Tibial nerve (tissue), 4 donors: ENCODE data around the gene IMPDH1. TPM values are rescaled to one million over a fixed set of nuclear protein-coding genes. Genes with fewer than 3 reads are reported as not detected.

Experiments
- DNase-seq, 2 donors: peaks; one replicate each; pipeline ENCODE4 v3.0.0-alpha.2; 2019; ENCODE audit warnings: low spot score in 2 of 2
- H3K27ac ChIP-seq, 4 donors: fragments of 200-600 bp; sonication (generic) in 3 of 4; one replicate each; pipeline ENCODE4 v1.5.1; 2017 to 2019; ENCODE audit warnings: mild to moderate bottlenecking in 1 of 4
- H3K27me3 ChIP-seq, 2 donors: fragments of 200-600 bp; sonication (generic) in 1 of 2; one replicate each; pipeline versions ENCODE4 v1.5.1 to v1.6.0; 2017 to 2019
- H3K36me3 ChIP-seq, 3 donors: fragments of 200-600 bp; sonication (generic); one replicate each; pipeline ENCODE4 v1.5.1; 2018 to 2019
- H3K4me1 ChIP-seq, 4 donors: fragments of 200-600 bp; sonication (generic) in 3 of 4; one replicate each; pipeline ENCODE4 v1.5.1; 2017 to 2019
- H3K4me3 ChIP-seq, 4 donors: fragments of 200-600 bp; sonication (generic) in 3 of 4; one replicate each; pipeline ENCODE4 v1.5.1; 2017 to 2019; ENCODE audit warnings: mild to moderate bottlenecking in 1 of 4, moderate library complexity in 1 of 4
- H3K9me3 ChIP-seq, 4 donors: fragments of 200-600 bp; sonication (generic) in 3 of 4; one replicate each; pipeline ENCODE4 v1.5.1; 2017 to 2019
- CTCF ChIP-seq, 5 experiments: fragments of 200-600 bp in 3 of 5; fragments of 450-650 bp in 2 of 5; sonication (generic) in 3 of 5; IDR thresholded peaks; one replicate each; pipeline ENCODE4 v1.5.1; 2016 to 2019; ENCODE audit warnings: antibody characterized with exemption in 5 of 5, mild to moderate bottlenecking in 3 of 5, moderate library complexity in 2 of 5
- EP300 ChIP-seq, 2 donors: sonication (generic); formaldehyde crosslinking; IDR thresholded peaks; one replicate each; pipeline ENCODE4 v1.6.1; 2017; ENCODE audit warnings: antibody characterized with exemption in 2 of 2, mild to moderate bottlenecking in 1 of 2
- POLR2A ChIP-seq, 2 donors: fragments of 450-650 bp; IDR thresholded peaks; one replicate each; pipeline ENCODE4 v1.6.1; 2017; ENCODE audit warnings: antibody characterized with exemption in 2 of 2, mild to moderate bottlenecking in 2 of 2, moderate library complexity in 2 of 2
- WGBS, 2 donors: methylation state at CpG; one replicate each; pipeline ENCODE4 v1.1.5; 2018; 5-methylcytosine and 5-hydroxymethylcytosine counted together
- total RNA-seq, 4 donors: library from RNA; depleted of rRNA; stranded (reverse); fragments of >200 nt; gene quantifications; one replicate each; pipeline ENCODE4 v1.1.0, GENCODE V29; 2016

IMPDH1 gene
- total RNA-seq, 4 donors from 2014 or later, result 50.2 to 102 (median 74.0) TPM

- H3K9me3 ChIP-seq, result no peaks in the 10 kb centered on the region
- no peaks in the 10 kb centered on the region for H3K27me3 ChIP-seq
- DNase-seq, result no peak
- WGBS, 2 donors, result 67 to 72% methylated on average over 19 of the region's 19 CpGs
- no peak overlapping the region for H3K4me3 ChIP-seq
- H3K27ac ChIP-seq, result no peak overlapping the region
- no peaks in the 10 kb centered on the region for H3K36me3 ChIP-seq
- TF ChIP-seq EP300 (IDR thresholded peaks at IDR 0.05), result no peak
- TF ChIP-seq POLR2A (IDR thresholded peaks at IDR 0.05), result no peak
- TF ChIP-seq CTCF (IDR thresholded peaks at IDR 0.05), result no peak
- no peaks in the 10 kb centered on the region for H3K4me1 ChIP-seq
These were observed 28.5 kb downstream of the IMPDH1 start for GRCh38 chr7:128381161-128381821.

GRCh38 chr7:128380483-128381106 is 29.2 kb downstream of the IMPDH1 start:
- TF ChIP-seq POLR2A (IDR thresholded peaks at IDR 0.05), result no peak
- no peak for TF ChIP-seq EP300 (IDR thresholded peaks at IDR 0.05)
- no peak for TF ChIP-seq CTCF (IDR thresholded peaks at IDR 0.05)
- WGBS, 2 donors, result 59 to 86% methylated on average over 2 to 3 of the region's 3 CpGs

DNA sequence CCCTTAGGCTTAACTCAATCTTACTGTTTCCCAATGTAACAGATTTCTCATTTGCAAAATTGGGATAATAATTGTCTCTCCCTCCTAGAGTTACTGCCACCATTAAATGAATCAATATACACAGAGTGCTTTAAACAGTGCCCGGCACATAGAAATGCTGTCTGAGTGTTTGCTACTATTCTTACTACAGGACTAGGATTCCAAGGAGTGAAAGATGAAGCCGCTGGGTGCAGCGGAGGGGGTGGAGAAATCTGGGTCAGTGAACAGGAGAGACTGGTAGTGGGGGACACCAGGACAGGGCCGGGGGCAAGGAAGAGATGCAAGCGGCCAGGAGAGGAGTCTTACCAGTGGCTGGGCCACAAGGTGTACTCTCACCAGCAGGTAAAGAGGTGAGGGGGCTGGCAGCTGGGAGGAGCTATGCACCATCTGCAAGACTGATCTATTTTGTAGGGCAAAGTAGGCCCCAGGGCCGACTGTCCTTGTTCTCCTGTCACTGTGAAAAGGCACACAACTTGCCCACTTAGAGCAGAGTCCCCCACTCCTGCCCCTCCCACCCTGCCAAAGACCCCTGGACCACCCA is 29.8 kb downstream of the IMPDH1 start:
- no peak for TF ChIP-seq POLR2A (IDR thresholded peaks at IDR 0.05)
- TF ChIP-seq CTCF (IDR thresholded peaks at IDR 0.05), result no peak
- no peak for TF ChIP-seq EP300 (IDR thresholded peaks at IDR 0.05)
- H3K36me3 ChIP-seq, result no peaks in the 10 kb centered on the region
- H3K27me3 ChIP-seq, result no peaks in the 10 kb centered on the region
- DNase-seq, result no peak
- no peaks in the 10 kb centered on the region for H3K4me1 ChIP-seq
- H3K27ac ChIP-seq, result no peak overlapping the region
- WGBS, 2 donors, result 76 to 78% methylated on average over 6 of the region's 6 CpGs
- H3K9me3 ChIP-seq, result no peaks in the 10 kb centered on the region
- no peak overlapping the region for H3K4me3 ChIP-seq

More at GRCh38 chr7:128380483-128381106, 29.2 kb downstream of the IMPDH1 start:
- Histone ChIP-seq H3K4me3 (no peak overlapping the region), H3K4me1 (no peaks in the 10 kb centered on the region), H3K27ac (no peak overlapping the region), H3K27me3 (no peaks in the 10 kb centered on the region), H3K36me3 (no peaks in the 10 kb centered on the region), H3K9me3 (no peaks in the 10 kb centered on the region)
- DNase-seq, result no peak

DNA sequence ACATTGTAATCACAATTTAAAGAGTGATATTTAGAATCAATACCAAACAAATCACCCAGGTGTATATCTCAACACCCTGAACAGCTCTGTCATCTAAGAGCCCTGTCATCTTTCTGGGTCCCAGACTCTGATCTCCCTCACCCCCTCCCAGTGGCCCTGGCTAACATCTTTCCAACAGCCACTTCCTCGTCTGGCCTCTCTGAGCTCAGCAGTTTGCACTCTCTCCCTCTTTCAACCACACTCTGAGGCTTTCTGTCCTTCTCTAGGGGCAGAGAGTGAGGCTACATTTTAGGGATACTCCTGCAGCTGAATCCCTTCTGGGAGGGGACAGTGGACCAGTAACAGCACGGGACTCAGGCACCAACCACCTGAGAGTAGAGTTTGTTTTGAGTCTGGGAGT is 31.1 kb downstream of the IMPDH1 start:
- Histone ChIP-seq H3K4me1 (no peaks in the 10 kb centered on the region), H3K36me3 (no peaks in the 10 kb centered on the region), H3K27ac (no peak overlapping the region), H3K9me3 (no peaks in the 10 kb centered on the region), H3K27me3 (no peaks in the 10 kb centered on the region), H3K4me3 (no peak overlapping the region)
- 30 to 44% methylated on average over 2 of the region's 2 CpGs for WGBS, 2 donors
- TF ChIP-seq EP300 (IDR thresholded peaks at IDR 0.05) (no peak), CTCF (IDR thresholded peaks at IDR 0.05) (no peak), POLR2A (IDR thresholded peaks at IDR 0.05) (no peak)
- DNase-seq, result no peak

DNA sequence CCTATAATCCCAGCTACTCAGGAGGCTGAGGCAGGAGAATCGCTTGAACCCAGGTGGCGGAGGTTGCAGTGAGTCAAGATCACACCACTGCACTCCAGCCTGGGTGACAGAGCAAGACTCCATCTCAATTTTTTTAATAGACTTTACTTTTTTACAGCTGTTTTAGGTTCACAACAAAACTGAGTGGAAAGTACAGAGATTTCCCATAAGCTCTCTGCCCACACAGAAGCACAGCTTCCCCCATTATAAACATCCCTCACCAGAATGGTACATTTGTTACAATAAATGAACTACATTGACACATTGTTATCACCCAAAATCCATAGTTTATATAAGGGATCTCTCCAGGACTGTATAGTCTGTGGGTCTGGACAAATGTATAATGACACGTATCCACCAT is 33.7 kb downstream of the IMPDH1 start:
- H3K4me1 ChIP-seq, result no peaks in the 10 kb centered on the region
- no peak for DNase-seq
- WGBS, 2 donors, result 91 to 96% methylated on average over 3 of the region's 3 CpGs
- no peak for TF ChIP-seq CTCF (IDR thresholded peaks at IDR 0.05)
- TF ChIP-seq EP300 (IDR thresholded peaks at IDR 0.05), result no peak
- no peak for TF ChIP-seq POLR2A (IDR thresholded peaks at IDR 0.05)
- no peak overlapping the region for H3K27ac ChIP-seq
- H3K9me3 ChIP-seq, result no peaks in the 10 kb centered on the region
- no peaks in the 10 kb centered on the region for H3K36me3 ChIP-seq
- no peaks in the 10 kb centered on the region for H3K27me3 ChIP-seq
- no peak overlapping the region for H3K4me3 ChIP-seq
